Natural killer cell (primary cell): ENCODE results near the gene NAP1L1. TPM values are rescaled to one million over a fixed set of nuclear protein-coding genes. Genes with fewer than 3 reads are reported as not detected.

ENCODE experiments used
- ATAC-seq, 3 donors: fragments of 150-1000 bp in 2 of 3; fragments of 200-7000 bp in 1 of 3; cut with Tn5 transposase; 1 replicate in 1 of 3; 2 replicates in 2 of 3; pipeline ENCODE4 v1.10.0; 2021; ENCODE audit warnings: mild to moderate bottlenecking in 2 of 3, moderate library complexity in 2 of 3
- DNase-seq, 2 donors: peaks; one replicate each; pipeline versions ENCODE4 v3.0.0 to v3.0.0-alpha.2; 2013 to 2021; ENCODE audit warnings: mixed read lengths in 1 of 2
- H3K27ac ChIP-seq: one replicate; pipeline ENCODE4 v1.5.1; 2013; ENCODE audit warnings: mild to moderate bottlenecking, low read length
- H3K27me3 ChIP-seq: one replicate; pipeline ENCODE4 v1.6.1; 2013; ENCODE audit warnings: low read length; ENCODE audit not compliant: control insufficient read depth, insufficient read depth
- H3K36me3 ChIP-seq: one replicate; pipeline ENCODE4 v1.6.1; 2013; ENCODE audit warnings: low read length; ENCODE audit not compliant: control insufficient read depth, insufficient read depth
- H3K4me1 ChIP-seq: one replicate; pipeline ENCODE4 v1.6.1; 2013; ENCODE audit warnings: low read length; ENCODE audit not compliant: control insufficient read depth, insufficient read depth
- H3K4me3 ChIP-seq: one replicate; pipeline ENCODE4 v1.5.1; 2013; ENCODE audit warnings: low read length
- H3K9me3 ChIP-seq: one replicate; pipeline ENCODE4 v1.6.1; 2013; ENCODE audit warnings: low read length; ENCODE audit not compliant: control insufficient read depth, insufficient read depth
- H3K27ac Mint-ChIP-seq, 2 donors: one replicate each; pipeline ENCODE4 v1.8.0; 2022; ENCODE audit warnings: mild to moderate bottlenecking in 2 of 2, mixed read lengths in 2 of 2, moderate library complexity in 1 of 2
- H3K27me3 Mint-ChIP-seq, 2 donors: one replicate each; pipeline ENCODE4 v1.8.0; 2022; ENCODE audit warnings: low read depth in 2 of 2, mixed read lengths in 2 of 2
- H3K36me3 Mint-ChIP-seq: one replicate; pipeline ENCODE4 v1.8.0; 2022; ENCODE audit warnings: mixed read lengths
- H3K4me1 Mint-ChIP-seq, 2 donors: one replicate each; pipeline ENCODE4 v1.8.0; 2022; ENCODE audit warnings: mixed read lengths in 2 of 2
- H3K4me3 Mint-ChIP-seq: one replicate; pipeline ENCODE4 v1.8.0; 2022; ENCODE audit warnings: mild to moderate bottlenecking, moderate library complexity, mixed read lengths
- H3K9me3 Mint-ChIP-seq, 2 donors: one replicate each; pipeline ENCODE4 v1.8.0; 2022; ENCODE audit warnings: mixed read lengths in 2 of 2
- WGBS: methylation state at CpG from one replicate; pipeline ENCODE4 v1.1.7; 2013; ENCODE audit warnings: missing lambda C conversion rate; ENCODE audit not compliant: insufficient coverage; 5-methylcytosine and 5-hydroxymethylcytosine counted together
- intact Hi-C: fragments of 100-400 bp; cut with micrococcal nuclease; formaldehyde crosslinking; loops from one replicate; pipeline ENCODE4 v1.14.2; 2022
- total RNA-seq, 4 donors: library from RNA; stranded (reverse); fragments of 120-200 nt in 1 of 4; gene quantifications; one replicate each; pipeline versions ENCODE4 v1.2.3 to v1.2.4, GENCODE V29; 2013 to 2022
- TF ChIP-seq, protein P1 (sequence below): fragments of 200-600 bp; IDR thresholded peaks from one replicate; pipeline ENCODE4 v1.8.0; 2022; ENCODE audit warnings: antibody characterized with exemption

The NAP1L1 gene
- total RNA-seq, 3 donors from 2014 or later (not counting 1 experiment from before 2014, with no cell fraction given): 264 to 431 (median 286) TPM

DNA sequence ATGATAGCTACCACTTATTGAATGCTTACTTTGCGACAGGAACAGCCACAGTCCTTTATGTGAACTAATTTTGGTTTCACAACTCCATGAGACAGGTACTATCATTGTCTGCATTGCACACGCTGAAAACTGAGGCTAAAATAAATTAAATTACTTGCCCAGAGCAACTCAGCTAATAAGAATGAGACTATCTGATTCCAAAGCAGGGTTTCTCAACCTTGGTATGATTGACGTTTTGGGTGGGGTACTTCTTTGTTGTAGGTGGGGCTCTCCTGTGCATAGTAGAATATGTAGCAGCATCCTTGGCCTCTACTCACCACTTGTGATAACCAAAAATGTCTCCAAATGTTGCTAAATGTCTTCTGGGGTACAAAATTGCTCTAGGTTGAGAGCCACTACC, 62.0 kb downstream of the NAP1L1 start:
- intact Hi-C loops: no loop called here
- H3K36me3 ChIP-seq: no peaks in the 10 kb centered on the region
- no peaks in the 10 kb centered on the region for H3K9me3 ChIP-seq
- H3K4me1 ChIP-seq: peaks cover 27% of the 10 kb centered on the region
- Mint-ChIP-seq H3K27ac (peak overlapping the region; percentile 67 to 100), H3K4me1 (peaks cover 36 to 37% of the 10 kb centered on the region in 2 donors), H3K27me3 (no peaks in the 10 kb centered on the region), H3K4me3 (peak overlapping the region; percentile 18), H3K9me3 (no peaks in the 10 kb centered on the region), H3K36me3 (no peaks in the 10 kb centered on the region)
- H3K27ac ChIP-seq: no peak overlapping the region
- DNase-seq (no peak), ATAC-seq (no peak)
- 95% methylated on average over 3 of the region's 3 CpGs for WGBS
- H3K4me3 ChIP-seq: no peak overlapping the region
- H3K27me3 ChIP-seq: no peaks in the 10 kb centered on the region
- TF ChIP-seq, protein P1, sequence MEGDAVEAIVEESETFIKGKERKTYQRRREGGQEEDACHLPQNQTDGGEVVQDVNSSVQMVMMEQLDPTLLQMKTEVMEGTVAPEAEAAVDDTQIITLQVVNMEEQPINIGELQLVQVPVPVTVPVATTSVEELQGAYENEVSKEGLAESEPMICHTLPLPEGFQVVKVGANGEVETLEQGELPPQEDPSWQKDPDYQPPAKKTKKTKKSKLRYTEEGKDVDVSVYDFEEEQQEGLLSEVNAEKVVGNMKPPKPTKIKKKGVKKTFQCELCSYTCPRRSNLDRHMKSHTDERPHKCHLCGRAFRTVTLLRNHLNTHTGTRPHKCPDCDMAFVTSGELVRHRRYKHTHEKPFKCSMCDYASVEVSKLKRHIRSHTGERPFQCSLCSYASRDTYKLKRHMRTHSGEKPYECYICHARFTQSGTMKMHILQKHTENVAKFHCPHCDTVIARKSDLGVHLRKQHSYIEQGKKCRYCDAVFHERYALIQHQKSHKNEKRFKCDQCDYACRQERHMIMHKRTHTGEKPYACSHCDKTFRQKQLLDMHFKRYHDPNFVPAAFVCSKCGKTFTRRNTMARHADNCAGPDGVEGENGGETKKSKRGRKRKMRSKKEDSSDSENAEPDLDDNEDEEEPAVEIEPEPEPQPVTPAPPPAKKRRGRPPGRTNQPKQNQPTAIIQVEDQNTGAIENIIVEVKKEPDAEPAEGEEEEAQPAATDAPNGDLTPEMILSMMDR: no peak

DNA sequence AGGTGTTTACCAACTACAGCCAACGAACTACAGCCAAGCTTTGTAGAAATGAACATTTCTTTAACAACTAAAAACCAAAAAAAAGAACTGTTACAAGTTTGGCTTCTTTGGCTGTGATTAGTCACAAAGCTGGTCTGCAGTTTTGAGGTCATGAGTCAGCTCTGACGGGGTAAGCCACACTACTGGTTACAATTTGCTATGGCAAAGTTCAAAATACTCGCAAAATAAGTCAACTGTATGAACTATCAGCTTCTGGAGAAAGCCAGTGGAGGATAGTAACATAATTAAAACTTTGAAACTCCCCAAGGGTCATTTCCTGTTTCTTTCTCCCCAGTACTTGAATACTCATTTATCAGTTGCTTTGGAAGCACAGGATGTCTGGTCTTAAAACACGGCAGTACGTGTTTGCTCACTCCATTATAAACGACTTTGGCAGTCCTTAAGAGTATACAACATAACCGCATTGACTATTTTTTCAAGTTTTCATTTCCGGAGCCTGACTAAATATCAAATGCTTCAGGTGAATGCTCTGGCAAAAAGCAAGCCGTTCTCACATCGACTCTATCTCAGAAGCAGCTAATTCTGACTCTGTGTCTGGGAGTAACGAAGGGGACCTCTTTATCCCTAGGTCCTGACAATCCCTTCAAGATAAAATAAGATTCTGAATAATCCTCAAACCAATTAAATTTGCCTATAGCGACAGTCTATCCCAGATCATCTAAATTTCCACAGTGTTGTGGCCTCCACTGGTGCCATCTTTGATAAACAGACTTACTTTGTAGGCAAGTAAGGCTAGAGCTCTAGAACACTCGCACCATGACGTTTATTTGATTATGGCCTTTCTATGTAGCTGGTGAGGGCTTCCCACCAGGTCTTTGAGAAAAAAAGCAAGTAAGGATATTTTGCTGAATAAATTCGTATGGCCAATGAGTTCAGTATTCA, 63.5 kb downstream of the NAP1L1 start:
- Mint-ChIP-seq H3K9me3 (no peaks in the 10 kb centered on the region), H3K4me3 (peak overlapping the region; percentile 84), H3K36me3 (no peaks in the 10 kb centered on the region), H3K27me3 (no peaks in the 10 kb centered on the region), H3K4me1 (peaks cover 36 to 37% of the 10 kb centered on the region in 2 donors), H3K27ac (peak overlapping the region; percentile 99 to 100)
- Histone ChIP-seq H3K27me3 (no peaks in the 10 kb centered on the region), H3K27ac (peak overlapping the region; percentile 92), H3K4me1 (peaks cover 27% of the 10 kb centered on the region), H3K36me3 (no peaks in the 10 kb centered on the region), H3K4me3 (no peak overlapping the region), H3K9me3 (no peaks in the 10 kb centered on the region)
- 42% methylated on average over 13 of the region's 15 CpGs for WGBS
- ATAC-seq: peak; percentile 74 to 86 (median 83)
- intact Hi-C loops: loop anchor here (1.0 kb wide), 3 partner anchors 10 to 77 kb away; partner anchors contain the start of gene PHLDA1
- TF ChIP-seq, protein P1: no peak
- DNase-seq: peak; percentile 63 to 87

DNA sequence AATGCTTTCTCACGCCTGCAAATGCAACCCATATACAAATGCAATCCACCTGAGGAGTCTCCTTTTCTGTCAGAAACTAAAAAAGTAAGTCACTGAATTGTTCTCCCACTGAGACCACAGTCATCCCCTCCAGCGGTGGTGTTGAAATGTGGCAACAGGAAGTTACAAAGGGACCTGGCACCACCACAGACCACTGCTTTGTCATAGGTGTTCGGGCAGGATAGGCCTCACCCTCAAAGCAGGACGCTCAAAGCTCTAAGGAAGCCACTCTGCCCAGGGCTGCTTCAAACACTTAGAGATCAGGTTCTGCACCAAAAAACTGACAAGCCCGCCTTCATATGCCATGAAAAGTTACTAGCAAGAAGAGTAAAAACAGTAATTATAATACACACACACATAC, 64.2 kb downstream of the NAP1L1 start:
- Mint-ChIP-seq H3K4me3 (peak overlapping the region; percentile 84), H3K36me3 (no peaks in the 10 kb centered on the region), H3K9me3 (no peaks in the 10 kb centered on the region), H3K27me3 (no peaks in the 10 kb centered on the region), H3K4me1 (peaks cover 36 to 37% of the 10 kb centered on the region in 2 donors), H3K27ac (peak overlapping the region; percentile 99 to 100)
- DNase-seq (peak; percentile 75 to 84), ATAC-seq (peak; percentile 76 to 90 (median 82))
- Histone ChIP-seq H3K27me3 (no peaks in the 10 kb centered on the region), H3K4me3 (no peak overlapping the region), H3K36me3 (no peaks in the 10 kb centered on the region), H3K9me3 (no peaks in the 10 kb centered on the region), H3K4me1 (peaks cover 27% of the 10 kb centered on the region), H3K27ac (peak overlapping the region; percentile 92)
- WGBS: 2% methylated on average over 5 of the region's 5 CpGs
- intact Hi-C loops: loop anchor here (1.0 kb wide), 3 partner anchors 11 to 76 kb away; partner anchors contain the start of gene PHLDA1
- TF ChIP-seq, protein P1: no peak
